MCF 10A (cell line): ENCODE results near the gene UBTD1. TPM values are rescaled to one million over a fixed set of nuclear protein-coding genes. Genes with fewer than 3 reads are reported as not detected.

Source experiments
- BruUV-seq: library from RNA; stranded (reverse); fragments of 400-500 nt; replicated peaks from 2 replicates; lab custom pipeline; 2021; lab: Mats Ljungman, UMichigan
- CTCF ChIA-PET: fragments of 300-600 bp; sonication (Branson Sonifier 250); formaldehyde crosslinking; extraction: SDS; loops from one replicate; lab custom pipeline; 2021; ENCODE audit warnings: antibody characterized with exemption, inconsistent platforms; lab: Yijun Ruan, JAX
- POLR2A ChIA-PET: fragments of 300-600, 350-650 bp; sonication (Branson Sonifier 250); formaldehyde crosslinking; extraction: SDS; loops from one replicate; lab custom pipeline; 2020; ENCODE audit warnings: antibody characterized with exemption, inconsistent platforms; lab: Yijun Ruan, JAX
- DNase-seq: peaks from one replicate; pipeline ENCODE4 v3.0.0-alpha.2; 2018; ENCODE audit not compliant: unreplicated experiment
- H3K27ac Mint-ChIP-seq: one replicate; pipeline ENCODE4 v1.8.0; 2022; ENCODE audit warnings: mild to moderate bottlenecking, low read depth, mixed read lengths; ENCODE audit not compliant: unreplicated experiment
- H3K27me3 Mint-ChIP-seq: one replicate; pipeline ENCODE4 v1.8.0; 2022; ENCODE audit warnings: mixed read lengths; ENCODE audit not compliant: insufficient read depth, unreplicated experiment
- H3K36me3 Mint-ChIP-seq: one replicate; pipeline ENCODE4 v1.8.0; 2022; ENCODE audit warnings: mild to moderate bottlenecking, moderate library complexity, mixed read lengths; ENCODE audit not compliant: insufficient read depth, unreplicated experiment
- H3K4me1 Mint-ChIP-seq: one replicate; pipeline ENCODE4 v1.8.0; 2022; ENCODE audit warnings: mixed read lengths; ENCODE audit not compliant: insufficient read depth, unreplicated experiment
- H3K4me3 Mint-ChIP-seq: one replicate; pipeline ENCODE4 v1.8.0; 2022; ENCODE audit warnings: mild to moderate bottlenecking, moderate library complexity, mixed read lengths; ENCODE audit not compliant: unreplicated experiment
- H3K9me3 Mint-ChIP-seq: one replicate; pipeline ENCODE4 v1.8.0; 2022; ENCODE audit warnings: mixed read lengths; ENCODE audit not compliant: unreplicated experiment
- CTCF ChIP-seq: fragments of 200-600 bp; IDR thresholded peaks from one replicate; pipeline ENCODE4 v1.8.0; 2022; ENCODE audit warnings: antibody characterized with exemption, mild to moderate bottlenecking; ENCODE audit not compliant: unreplicated experiment
- intact Hi-C: fragments of 100-400 bp; cut with micrococcal nuclease; formaldehyde crosslinking; loops from 2 replicates; pipeline ENCODE4 v1.14.1; 2022
- total RNA-seq: library from RNA; stranded (reverse); gene quantifications from 2 replicates; pipeline ENCODE4 v1.2.3, GENCODE V29; 2022

UBTD1 gene
- total RNA-seq, 1 experiment from 2014 or later = 7.2 TPM

GRCh38 chr10:97573021-97573420 is 74.3 kb downstream of the UBTD1 start:
- Mint-ChIP-seq H3K27me3 (no peaks in the 10 kb centered on the region), H3K4me3 (peak overlapping the region; percentile 20), H3K9me3 (no peaks in the 10 kb centered on the region), H3K27ac (peak overlapping the region; percentile 57), H3K36me3 (peaks cover 5% of the 10 kb centered on the region), H3K4me1 (peaks cover 40% of the 10 kb centered on the region)
- ChIA-PET CTCF (interaction anchor here (0.6 to 12.4 kb wide), 28 partner anchors 8 to 335 kb away, joined by 3 to 373 read pairs (median 6); partner anchors contain the start of genes HOGA1 and RRP12), POLR2A (interaction anchor here (0.6 to 6.5 kb wide), 12 partner anchors 11 to 116 kb away, joined by 3 to 184 read pairs (median 13); partner anchors contain the start of genes AVPI1, HOGA1, PI4K2A and UBTD1)
- DNase-seq = no peak
- no peak for TF ChIP-seq CTCF
- intact Hi-C loops = loop anchor here (5.0 kb wide), 2 partner anchors 111 to 159 kb away; no protein-coding TSS in a partner anchor
- no TSS peak for BruUV-seq

GRCh38 chr10:97573672-97574071 is 74.9 kb downstream of the UBTD1 start:
- DNase-seq = no peak
- H3K4me3 Mint-ChIP-seq = no peak overlapping the region
- H3K9me3 Mint-ChIP-seq = no peaks in the 10 kb centered on the region
- TF ChIP-seq CTCF = no peak
- intact Hi-C loops = loop anchor here (5.0 kb wide), 2 partner anchors 111 to 159 kb away; no protein-coding TSS in a partner anchor
- ChIA-PET CTCF (interaction anchor here (0.6 to 12.4 kb wide), 12 partner anchors 8 to 336 kb away, joined by 3 to 373 read pairs (median 4); partner anchors contain the start of genes HOGA1, MORN4 and RRP12), POLR2A (interaction anchor here (0.7 to 6.5 kb wide), 8 partner anchors 11 to 98 kb away, joined by 3 to 184 read pairs (median 10); partner anchors contain the start of gene HOGA1)
- no TSS peak for BruUV-seq
- peak overlapping the region; percentile 57 for H3K27ac Mint-ChIP-seq
- H3K36me3 Mint-ChIP-seq = peaks cover under 1% of the 10 kb centered on the region
- no peaks in the 10 kb centered on the region for H3K27me3 Mint-ChIP-seq
- peaks cover 40% of the 10 kb centered on the region for H3K4me1 Mint-ChIP-seq

GRCh38 chr10:97574374-97575126 is 75.8 kb downstream of the UBTD1 start:
- BruUV-seq = no TSS peak
- no peak for TF ChIP-seq CTCF
- Mint-ChIP-seq H3K27me3 (no peaks in the 10 kb centered on the region), H3K27ac (peak overlapping the region; percentile 21), H3K4me1 (peaks cover 40% of the 10 kb centered on the region), H3K36me3 (peaks cover under 1% of the 10 kb centered on the region), H3K9me3 (no peaks in the 10 kb centered on the region), H3K4me3 (no peak overlapping the region)
- CTCF ChIA-PET = interaction anchor here (0.5 to 12.4 kb wide), 15 partner anchors 9 to 151 kb away, joined by 3 to 373 read pairs (median 4); partner anchors contain the start of genes HOGA1 and MORN4
- peak; percentile 99 for DNase-seq
- POLR2A ChIA-PET = interaction anchor here (0.8 to 6.5 kb wide), 18 partner anchors 10 to 173 kb away, joined by 3 to 184 read pairs (median 5); partner anchors contain the start of genes HOGA1, PI4K2A, RRP12 and UBTD1
- intact Hi-C loops = loop anchor here (5.0 kb wide), 2 partner anchors 112 to 158 kb away; no protein-coding TSS in a partner anchor
